GM18907 (cell line): ENCODE results near the gene FYN.

Experiments used
- ATAC-seq: cut with Tn5 transposase; IDR thresholded peaks from one replicate; pipeline ENCODE4 v1.9.1; 2021; ENCODE audit warnings: mild to moderate bottlenecking, moderate library complexity; ENCODE audit not compliant: unreplicated experiment

FYN gene

GRCh38 chr6:111667931-111668330, 205.3 kb downstream of the FYN start:
- ATAC-seq, result no peak

- no peak for ATAC-seq
Observed at GRCh38 chr6:111666847-111667246, 206.4 kb downstream of the FYN start.

GRCh38 chr6:111664565-111665030, 208.7 kb downstream of the FYN start:
- no peak for ATAC-seq

GRCh38 chr6:111663692-111664564, 209.3 kb downstream of the FYN start:
- no peak for ATAC-seq

GRCh38 chr6:111662794-111663593, 210.3 kb downstream of the FYN start:
- no peak for ATAC-seq

GRCh38 chr6:111662072-111662793, 211.0 kb downstream of the FYN start:
- ATAC-seq, result no peak

- no peak for ATAC-seq
Observed at GRCh38 chr6:111661541-111662061, 211.7 kb downstream of the FYN start.

GRCh38 chr6:111660531-111660930, 212.7 kb downstream of the FYN start:
- no peak for ATAC-seq

GRCh38 chr6:111658462-111659154, 214.6 kb downstream of the FYN start:
- no peak for ATAC-seq

- ATAC-seq, result no peak
Observed at GRCh38 chr6:111657146-111657545, 216.1 kb downstream of the FYN start.

- ATAC-seq, result no peak
Observed at GRCh38 chr6:111653979-111654378, 219.3 kb downstream of the FYN start.

GRCh38 chr6:111653434-111653833, 219.8 kb downstream of the FYN start:
- no peak for ATAC-seq

- ATAC-seq, result no peak
Observed at GRCh38 chr6:111652156-111652555, 221.1 kb downstream of the FYN start.

- ATAC-seq, result no peak
Observed at GRCh38 chr6:111651185-111652034, 221.8 kb downstream of the FYN start.

GRCh38 chr6:111650049-111650448, 223.2 kb downstream of the FYN start:
- no peak for ATAC-seq

GRCh38 chr6:111648100-111648499, 225.2 kb downstream of the FYN start:
- ATAC-seq, result no peak

- no peak for ATAC-seq
Observed at GRCh38 chr6:111646942-111647341, 226.3 kb downstream of the FYN start.

- ATAC-seq, result no peak
Observed at GRCh38 chr6:111646034-111646433, 227.2 kb downstream of the FYN start.

- ATAC-seq, result no peak
Observed at GRCh38 chr6:111644893-111645430, 228.3 kb downstream of the FYN start.
